CD4-positive, alpha-beta T cell treated with Interleukin-15 for 4 hours (primary cell): ENCODE results near the gene DUSP6.

ENCODE experiments used
- DNase-seq: peaks from one replicate; pipeline ENCODE4 v3.0.0-alpha.2; 2020; ENCODE audit warnings: low spot score

Gene DUSP6

GRCh38 chr12:89373763-89374572, 21.7 kb upstream of the DUSP6 start:
- no peak for DNase-seq

- DNase-seq, result no peak
These were observed 20.5 kb upstream of the DUSP6 start for GRCh38 chr12:89372584-89373370.

- DNase-seq, result no peak
These were observed 18.5 kb upstream of the DUSP6 start for GRCh38 chr12:89370850-89371249.

- no peak for DNase-seq
These were observed 18.1 kb upstream of the DUSP6 start for GRCh38 chr12:89370421-89370831.

GRCh38 chr12:89369166-89369565, 16.9 kb upstream of the DUSP6 start:
- DNase-seq, result no peak

GRCh38 chr12:89368391-89368790, 16.1 kb upstream of the DUSP6 start:
- DNase-seq, result no peak

- no peak for DNase-seq
These were observed 14.5 kb upstream of the DUSP6 start for GRCh38 chr12:89366676-89367364.

- DNase-seq, result no peak
These were observed 12.3 kb upstream of the DUSP6 start for GRCh38 chr12:89364631-89365030.

- DNase-seq, result no peak
These were observed 11.8 kb upstream of the DUSP6 start for GRCh38 chr12:89364058-89364457.

GRCh38 chr12:89363582-89363981, 11.3 kb upstream of the DUSP6 start:
- no peak for DNase-seq

- no peak for DNase-seq
These were observed 10.8 kb upstream of the DUSP6 start for GRCh38 chr12:89363084-89363483.

GRCh38 chr12:89359615-89360014, 7.3 kb upstream of the DUSP6 start:
- no peak for DNase-seq

- DNase-seq, result no peak
These were observed 6.5 kb upstream of the DUSP6 start for GRCh38 chr12:89358805-89359204.

GRCh38 chr12:89357297-89357730, 5.0 kb upstream of the DUSP6 start:
- DNase-seq, result no peak

- DNase-seq, result no peak
These were observed 3.9 kb upstream of the DUSP6 start for GRCh38 chr12:89356069-89356665.

- DNase-seq, result no peak
These were observed 3.2 kb upstream of the DUSP6 start for GRCh38 chr12:89355243-89356068.

GRCh38 chr12:89354612-89355067, 2.3 kb upstream of the DUSP6 start:
- DNase-seq, result no peak

GRCh38 chr12:89353823-89354611, 1.7 kb upstream of the DUSP6 start:
- DNase-seq, result peak; percentile 57

GRCh38 chr12:89353188-89353822, 1.0 kb upstream of the DUSP6 start:
- DNase-seq, result no peak

GRCh38 chr12:89352242-89352491, 134 bp downstream of the DUSP6 start:
- peak; percentile 35 for DNase-seq
